GM20000 (cell line): ENCODE measurements around the gene TNFAIP1.

ENCODE experiments used
- DNase-seq: peaks from one replicate; pipeline ENCODE4 v3.0.0; 2012; ENCODE audit warnings: low spot score
- CTCF ChIP-seq: IDR thresholded peaks from 2 replicates; pipeline ENCODE4 v1.5.1; 2012; ENCODE audit warnings: mild to moderate bottlenecking, control low read depth; ENCODE audit errors: extremely low read depth, missing control alignments

TNFAIP1 gene

GRCh38 chr17:28372945-28373274, 37.3 kb downstream of the TNFAIP1 start:
- TF ChIP-seq CTCF = no peak
- no peak for DNase-seq

DNA sequence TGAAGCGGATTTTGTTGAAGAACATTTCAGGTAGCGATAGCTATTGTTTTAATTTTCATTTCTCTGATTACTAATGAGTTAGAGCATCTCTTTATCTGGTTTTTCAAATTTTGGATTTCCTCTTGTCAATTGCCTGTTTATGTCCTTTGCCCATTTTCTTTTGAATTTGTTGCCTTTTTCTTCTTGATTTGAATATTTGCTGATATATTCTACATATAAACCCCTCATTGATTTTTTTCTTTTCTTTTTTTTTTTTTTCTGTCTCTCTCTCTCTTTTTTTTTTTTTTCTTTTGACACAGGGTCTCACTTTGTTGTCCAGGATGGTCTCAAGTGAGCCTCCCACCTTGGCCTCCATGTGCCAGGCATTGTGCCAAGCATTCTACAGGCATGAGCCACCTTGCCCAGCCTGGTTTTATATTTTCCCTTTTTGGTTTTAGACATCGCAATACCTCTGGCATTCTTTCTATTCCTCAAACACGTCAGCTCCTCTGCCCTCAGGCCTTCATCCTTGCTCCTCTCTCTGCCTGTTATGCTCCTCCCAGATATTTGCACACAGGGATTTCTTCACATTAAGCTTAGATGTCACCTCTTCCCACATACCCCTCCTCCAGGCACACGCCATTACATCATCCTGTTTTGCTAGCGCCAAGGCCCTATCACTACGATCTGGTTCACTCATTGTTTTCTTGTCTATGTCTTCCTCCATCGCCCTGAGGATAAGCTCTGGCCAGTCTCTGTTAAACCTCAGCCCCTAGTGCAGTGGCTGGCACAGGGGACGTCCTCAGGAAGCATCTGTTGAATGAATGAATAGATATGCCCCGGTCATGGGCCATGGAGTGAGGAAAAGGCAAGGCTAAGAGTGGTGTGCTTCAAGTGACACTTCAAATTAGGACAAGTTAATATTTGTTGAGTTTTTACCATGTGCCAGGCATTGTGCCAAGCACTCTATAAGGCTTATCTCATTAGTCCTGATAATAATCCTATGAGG, 44.5 kb downstream of the TNFAIP1 start:
- no peak for TF ChIP-seq CTCF

DNA sequence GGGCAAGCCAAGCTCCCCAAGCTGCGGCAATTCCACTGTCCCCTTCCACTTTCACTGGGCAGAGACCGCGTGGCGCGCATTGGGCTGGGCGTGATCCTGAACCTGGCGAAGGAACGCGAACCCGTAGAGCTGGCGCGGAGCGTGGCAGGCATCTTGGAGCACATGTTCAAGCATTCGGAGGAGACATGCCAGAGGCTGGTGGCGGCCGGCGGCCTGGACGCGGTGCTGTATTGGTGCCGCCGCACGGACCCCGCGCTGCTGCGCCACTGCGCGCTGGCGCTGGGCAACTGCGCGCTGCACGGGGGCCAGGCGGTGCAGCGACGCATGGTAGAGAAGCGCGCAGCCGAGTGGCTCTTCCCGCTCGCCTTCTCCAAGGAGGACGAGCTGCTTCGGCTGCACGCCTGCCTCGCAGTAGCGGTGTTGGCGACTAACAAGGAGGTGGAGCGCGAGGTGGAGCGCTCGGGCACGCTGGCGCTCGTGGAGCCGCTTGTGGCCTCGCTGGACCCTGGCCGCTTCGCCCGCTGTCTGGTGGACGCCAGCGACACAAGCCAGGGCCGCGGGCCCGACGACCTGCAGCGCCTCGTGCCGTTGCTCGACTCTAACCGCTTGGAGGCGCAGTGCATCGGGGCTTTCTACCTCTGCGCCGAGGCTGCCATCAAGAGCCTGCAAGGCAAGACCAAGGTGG, 45.7 kb downstream of the TNFAIP1 start:
- TF ChIP-seq CTCF = peak; percentile 77
- DNase-seq = peak; percentile 69

More for the DNA sequence above, 44.5 kb downstream of the TNFAIP1 start:
- DNase-seq = no peak

DNA sequence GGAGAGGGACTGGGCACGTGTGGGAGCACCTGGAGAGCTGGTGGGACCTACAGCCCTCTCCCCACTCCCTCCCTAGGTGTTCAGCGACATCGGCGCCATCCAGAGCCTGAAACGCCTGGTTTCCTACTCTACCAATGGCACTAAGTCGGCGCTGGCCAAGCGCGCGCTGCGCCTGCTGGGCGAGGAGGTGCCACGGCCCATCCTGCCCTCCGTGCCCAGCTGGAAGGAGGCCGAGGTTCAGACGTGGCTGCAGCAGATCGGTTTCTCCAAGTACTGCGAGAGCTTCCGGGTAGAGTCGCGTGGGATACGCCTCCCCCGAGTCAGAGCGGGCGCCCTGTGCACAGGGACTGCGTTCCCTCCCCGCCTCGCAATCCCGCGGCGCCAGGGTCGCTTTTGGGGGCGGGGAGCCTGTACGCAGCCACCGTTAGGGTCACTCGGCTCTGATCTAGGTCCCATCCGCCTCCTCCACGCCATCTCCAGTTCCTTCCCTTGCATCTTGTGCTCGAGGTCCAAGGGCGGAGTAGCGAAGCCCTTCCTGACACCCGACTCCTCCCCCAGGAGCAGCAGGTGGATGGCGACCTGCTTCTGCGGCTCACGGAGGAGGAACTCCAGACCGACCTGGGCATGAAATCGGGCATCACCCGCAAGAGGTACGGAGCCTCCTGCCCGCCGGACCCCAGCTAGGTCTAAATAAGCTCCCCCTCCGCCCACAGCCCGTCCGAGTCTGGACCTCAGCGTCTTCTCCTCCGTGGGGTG, 48.9 kb downstream of the TNFAIP1 start:
- peak; percentile 85 for DNase-seq
- TF ChIP-seq CTCF = no peak

GRCh38 chr17:28385037-28385400, 49.5 kb downstream of the TNFAIP1 start:
- DNase-seq = no peak
- TF ChIP-seq CTCF = no peak

GRCh38 chr17:28385406-28385805, 49.8 kb downstream of the TNFAIP1 start:
- DNase-seq = no peak
- no peak for TF ChIP-seq CTCF
